Bone marrow (tissue), 2 donors: Measurements from ENCODE around the gene ZBTB18.
"Not testable (repeated sequence)": the region's sequence is repeated elsewhere in the genome, so short reads cannot be mapped to it uniquely, and the experiment has no call there.

Experiments
- DNase-seq, 2 donors: peaks; one replicate each; lab custom pipeline; 2025; lab: John Stamatoyannopoulos, UW

Gene ZBTB18

GRCh38 chr1:244050835-244051444 is at the start of gene ZBTB18:
TSS of gene ZBTB18 (plus strand) at chr1:244051283. CDS start at chr1:244051432, 149 bp downstream.
- no peak for DNase-seq

DNA sequence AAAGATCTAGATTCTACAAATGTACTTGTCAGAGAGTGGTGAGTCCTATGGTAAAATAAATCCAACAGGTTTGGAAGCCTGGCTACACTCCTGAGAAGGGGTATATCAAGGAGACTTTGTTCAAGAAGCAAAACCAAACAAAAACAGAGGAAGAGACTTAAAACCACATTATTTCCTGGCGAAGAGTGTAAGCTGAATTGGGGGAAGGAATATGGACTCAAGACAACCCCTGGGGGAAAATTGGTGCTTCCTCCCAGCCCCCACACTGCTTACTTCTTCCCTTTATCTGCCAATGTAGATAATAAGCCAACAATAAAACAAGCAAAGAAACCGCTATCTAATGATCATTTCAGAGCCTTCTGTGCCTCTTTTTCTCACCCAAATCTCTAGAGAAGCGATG is 48.4 kb upstream of the ZBTB18 start:
- peak in 1 of 2 donors; percentile 60 for DNase-seq

DNA sequence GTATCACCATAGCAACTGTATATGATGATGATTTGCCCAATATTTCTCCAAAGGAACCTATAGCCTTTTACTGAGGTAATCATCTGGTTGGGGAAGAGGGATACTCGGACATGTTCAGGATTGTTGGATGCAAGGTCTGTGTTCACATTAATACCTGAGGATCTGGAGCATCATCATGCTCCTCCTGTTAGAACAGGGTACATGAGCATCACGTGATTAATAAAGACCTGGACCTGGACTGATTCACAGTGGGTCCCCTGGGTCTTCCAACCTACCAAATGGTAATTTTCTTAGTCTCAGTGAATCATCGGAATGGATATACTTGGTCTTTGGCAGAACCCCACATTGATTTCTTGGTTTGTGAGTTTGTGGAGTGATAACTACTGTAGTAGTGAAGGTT is 45.6 kb upstream of the ZBTB18 start:
- DNase-seq, result no peak

DNA sequence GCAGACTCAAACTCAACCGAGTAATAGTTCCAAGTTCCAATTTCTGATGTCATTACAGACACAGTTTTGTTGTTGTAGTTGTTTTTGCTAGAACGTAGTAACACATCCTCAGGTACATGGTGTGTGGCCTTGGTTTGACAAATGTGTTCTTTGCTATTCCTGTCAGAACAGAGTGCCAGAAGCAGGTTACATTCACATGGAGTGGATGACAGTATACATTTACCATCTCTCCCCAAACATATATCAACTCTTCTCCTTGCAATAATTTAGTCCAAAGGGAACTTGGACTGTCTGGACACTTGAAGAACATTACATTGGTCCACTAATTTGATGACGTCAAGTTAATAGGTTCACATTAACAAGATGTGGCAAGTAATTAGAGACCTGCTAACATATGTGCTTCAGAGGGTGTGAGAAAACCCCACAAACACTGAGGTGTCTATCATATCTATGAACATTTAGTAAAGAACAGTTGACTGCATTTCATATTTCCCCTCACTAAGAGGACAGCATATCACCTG is 44.6 kb upstream of the ZBTB18 start:
- no peak for DNase-seq

GRCh38 chr1:244006961-244007360 is 44.1 kb upstream of the ZBTB18 start:
- no peak for DNase-seq

DNA sequence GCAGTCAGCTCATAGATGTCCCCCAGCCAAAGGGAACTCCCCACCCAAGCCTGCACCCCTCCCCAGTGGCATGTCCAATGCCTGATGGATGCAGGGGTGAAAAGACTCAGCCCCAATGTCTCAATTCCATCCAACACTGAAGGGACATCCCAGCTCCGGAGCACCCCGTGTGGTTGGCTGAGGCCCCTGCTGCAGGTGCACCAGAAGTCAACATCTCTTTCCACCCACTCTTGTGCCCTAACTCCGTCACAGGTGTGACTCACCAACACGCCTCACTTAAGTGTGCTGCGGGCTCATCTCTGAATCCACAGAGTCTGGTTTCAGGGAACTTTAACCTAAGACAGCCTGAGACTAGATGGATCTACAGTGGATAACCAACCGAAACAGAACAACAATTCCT is 40.9 kb upstream of the ZBTB18 start:
- DNase-seq, result no peak

GRCh38 chr1:244010703-244011123 is 40.4 kb upstream of the ZBTB18 start:
- peak in 1 of 2 donors; percentile 29 for DNase-seq

- no peak for DNase-seq
These were observed 39.8 kb upstream of the ZBTB18 start for GRCh38 chr1:244011271-244011670.

DNA sequence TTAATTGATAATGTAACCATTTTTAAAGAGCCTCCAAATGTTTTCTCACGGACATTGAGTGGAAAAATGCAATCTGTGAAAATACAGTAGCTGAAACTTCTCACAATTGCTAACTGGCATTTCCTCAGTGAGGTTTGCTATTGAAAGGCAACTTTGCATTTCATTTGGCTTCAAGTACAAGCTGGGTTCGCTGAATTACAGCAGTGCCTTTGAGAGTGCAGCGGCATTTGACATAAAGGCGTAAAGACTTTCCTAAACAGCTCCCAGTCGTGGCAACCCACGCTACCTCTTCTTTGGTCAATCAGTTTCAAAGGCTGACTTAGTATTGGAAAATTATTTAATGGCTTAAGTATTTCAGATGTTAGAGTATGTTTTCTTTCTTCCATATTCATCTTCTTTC is 39.3 kb upstream of the ZBTB18 start:
- DNase-seq, result no peak

DNA sequence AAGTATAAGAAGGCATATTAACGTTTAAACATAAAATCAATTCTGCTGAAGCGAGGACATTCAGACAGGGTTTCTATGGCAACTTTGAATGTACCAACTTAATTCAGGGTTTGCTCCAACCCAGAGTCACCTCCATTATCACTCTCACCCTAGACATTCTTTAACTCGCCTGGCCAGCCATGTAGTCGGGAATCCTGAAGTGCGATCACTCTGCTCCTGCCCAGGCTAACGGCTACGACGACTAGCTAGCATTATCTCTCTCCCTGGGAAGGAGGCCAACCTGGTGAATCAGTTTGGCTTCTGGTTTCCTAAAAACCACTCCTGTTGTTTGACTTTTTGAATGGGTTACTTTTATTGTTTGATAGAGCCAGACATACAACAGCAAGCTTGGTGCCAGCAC is 38.9 kb upstream of the ZBTB18 start:
- no peak for DNase-seq

DNA sequence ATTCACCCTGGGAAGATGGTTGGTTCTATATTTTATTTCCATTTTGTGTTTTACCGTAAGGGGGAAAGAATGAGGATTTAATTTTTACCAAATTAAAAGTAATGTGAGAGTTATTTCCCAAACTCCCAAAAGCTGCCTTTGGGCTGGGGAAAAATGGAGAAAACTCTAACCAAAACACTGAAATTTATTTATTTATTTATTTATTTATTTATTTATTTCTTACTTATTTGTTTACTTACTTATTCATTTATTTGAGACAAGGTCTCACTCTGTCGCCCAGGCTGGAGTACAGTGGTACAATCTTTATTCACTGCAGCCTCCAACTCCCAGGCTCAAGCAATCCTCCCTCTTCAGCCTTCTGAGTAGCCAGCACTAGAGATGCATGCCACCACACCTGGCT is 38.0 kb upstream of the ZBTB18 start:
- no peak for DNase-seq

DNA sequence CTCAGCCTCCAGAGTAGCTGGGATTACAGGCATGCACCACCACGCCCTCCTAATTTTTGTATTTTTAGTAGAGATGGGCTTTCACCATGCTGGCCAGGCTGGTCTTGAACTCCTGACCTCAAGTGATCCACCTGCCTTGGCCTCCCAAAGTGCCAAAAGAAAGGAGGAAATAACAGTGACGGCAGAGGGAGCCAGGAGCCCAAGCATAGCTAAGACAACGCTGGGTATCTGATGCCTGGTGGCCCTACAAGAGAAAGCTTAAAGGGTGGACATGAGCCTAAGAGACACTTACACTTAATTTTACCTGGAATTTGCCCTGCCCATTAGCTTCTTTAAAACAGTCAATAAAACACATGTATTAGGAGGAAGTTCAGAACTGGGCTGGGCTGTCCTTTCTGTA is 36.2 kb upstream of the ZBTB18 start:
- not testable (repeated sequence) for DNase-seq

- no peak for DNase-seq
These were observed 31.0 kb upstream of the ZBTB18 start for GRCh38 chr1:244019982-244020485.

GRCh38 chr1:244021427-244021826 is 29.7 kb upstream of the ZBTB18 start:
- no peak for DNase-seq

DNA sequence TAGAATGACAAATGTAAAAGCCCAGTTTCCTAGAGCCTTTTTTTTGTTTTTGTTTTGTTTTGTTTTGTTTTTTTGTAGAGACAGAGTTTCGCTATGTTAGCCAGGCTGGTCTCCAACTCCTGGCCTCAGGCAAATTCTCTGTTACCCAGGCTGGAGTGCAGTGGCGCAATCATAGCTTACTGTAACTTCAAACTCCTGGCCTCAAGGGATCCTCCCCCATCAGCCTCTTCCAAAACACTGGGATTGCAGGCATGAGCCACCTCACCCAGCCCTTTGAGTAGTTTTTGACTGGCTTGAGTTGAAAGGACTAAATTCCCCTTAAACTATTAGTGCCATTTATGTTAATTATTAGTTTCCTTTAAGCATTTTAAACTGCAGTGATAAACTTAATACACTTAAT is 28.8 kb upstream of the ZBTB18 start:
- DNase-seq, result no peak

DNA sequence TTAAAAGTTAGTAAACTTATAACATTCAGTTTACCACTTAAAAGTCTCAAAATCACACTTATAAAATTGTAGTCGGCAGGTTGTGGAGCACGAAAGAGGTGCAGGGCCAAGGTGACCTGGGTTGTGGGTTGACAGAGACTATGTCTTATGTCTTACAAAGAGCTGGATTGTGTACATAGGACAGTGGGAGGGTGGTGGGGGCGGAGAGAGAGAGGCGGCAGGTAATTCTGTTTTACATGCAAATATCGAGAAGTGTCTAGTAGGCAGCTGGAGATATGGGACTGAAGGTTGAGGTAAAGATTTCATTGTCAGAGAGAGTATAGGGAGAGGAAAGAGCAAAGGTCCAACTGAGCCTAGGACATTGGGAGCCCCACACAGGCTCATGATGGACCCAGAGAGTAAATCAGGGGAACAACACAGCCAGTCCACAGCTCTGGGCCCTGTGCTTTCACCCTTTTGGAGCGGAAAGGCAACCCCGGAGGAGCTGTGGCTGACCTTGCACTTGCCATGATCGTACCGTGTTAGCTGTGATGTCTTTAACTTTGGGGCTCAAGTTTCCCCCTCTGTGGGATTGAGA is 28.1 kb upstream of the ZBTB18 start:
- DNase-seq, result no peak

DNA sequence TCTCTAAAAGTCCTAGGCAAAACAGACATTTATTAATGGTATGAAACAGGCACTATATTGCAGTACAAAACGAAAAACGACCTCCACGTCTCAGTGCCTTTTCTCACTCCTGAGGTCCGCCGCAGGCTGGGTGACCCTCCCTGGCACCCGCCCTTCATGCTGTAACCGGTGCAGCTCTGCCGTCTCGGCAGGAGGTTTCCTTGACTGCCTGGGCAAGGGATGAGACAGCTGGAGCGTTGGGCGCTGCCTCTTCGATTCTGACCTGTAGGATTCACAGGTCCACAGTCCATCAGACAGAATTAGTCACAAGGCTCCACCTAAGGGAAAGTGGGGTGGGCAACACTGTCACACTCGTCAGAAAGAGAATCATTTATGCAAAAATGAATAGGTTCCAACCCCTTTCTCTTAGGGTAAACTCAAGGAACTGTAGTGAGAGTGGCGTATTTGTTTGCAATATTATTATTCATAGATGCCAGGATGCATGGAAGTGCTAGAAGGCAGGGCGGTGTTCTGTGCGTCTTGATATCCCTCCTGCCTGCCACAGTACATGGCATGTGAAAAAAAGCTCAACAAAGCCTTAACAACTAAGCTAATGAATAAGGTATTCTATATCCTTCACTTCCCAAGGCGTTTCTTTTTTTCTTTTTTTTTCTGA is 23.5 kb upstream of the ZBTB18 start:
- no peak for DNase-seq

GRCh38 chr1:244028701-244029100 is 22.4 kb upstream of the ZBTB18 start:
- no peak for DNase-seq

DNA sequence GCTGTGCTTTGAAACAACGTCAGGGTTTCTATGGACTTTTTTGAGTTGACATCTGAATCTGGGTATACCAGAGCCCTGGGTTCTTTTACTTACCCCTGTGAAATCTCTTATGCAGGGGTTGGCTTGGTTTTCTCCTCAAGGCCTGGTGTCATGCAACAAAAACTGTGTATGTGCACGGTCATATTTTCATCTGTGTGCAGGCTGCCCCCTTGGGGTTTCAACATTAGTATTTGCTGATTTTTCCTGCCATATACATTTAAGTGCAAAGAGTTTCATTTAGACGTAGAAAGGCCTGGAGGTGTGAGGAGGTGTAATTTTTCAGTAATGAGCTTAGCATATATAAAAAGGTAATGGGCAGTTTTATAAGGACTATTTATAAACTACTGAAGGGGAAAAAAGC is 22.0 kb upstream of the ZBTB18 start:
- no peak for DNase-seq

- no peak for DNase-seq
These were observed 20.5 kb upstream of the ZBTB18 start for GRCh38 chr1:244030481-244031040.

- DNase-seq, result no peak
These were observed 15.7 kb upstream of the ZBTB18 start for GRCh38 chr1:244035358-244035757.

GRCh38 chr1:244037252-244037651 is 13.8 kb upstream of the ZBTB18 start:
- DNase-seq, result no peak
